A375 (cell line): ENCODE results near the gene GAS2L1. TPM values are rescaled to one million over a fixed set of nuclear protein-coding genes. Genes with fewer than 3 reads are reported as not detected.

ENCODE experiments used
- small RNA-seq: library from RNA; depleted of rRNA; stranded (forward); fragments of <200 nt; gene quantifications from one replicate; pipeline ENCODE3, GENCODE V24; 2014
- total RNA-seq: library from RNA; depleted of rRNA; stranded (reverse); fragments of >200 nt; shearing (Covaris generic); gene quantifications from 2 replicates; pipeline ENCODE4 v1.2.3, GENCODE V29; 2014; rRNA removed

Gene GAS2L1
- 7.9 and 11.0 TPM in 2 replicates for total RNA-seq

GRCh38 chr22:29306175-29306834, at the start of gene GAS2L1:
Gene GAS2L1 (plus strand): TSS chr22:29306650. CDS start chr22:29308106, 1,456 bp downstream.

GRCh38 chr22:29267858-29268510, 38.5 kb upstream of the GAS2L1 start, which contains the start of the genes EWSR1 and RHBDD3:
Gene EWSR1 (plus strand): TSS chr22:29268268. CDS start chr22:29268337, 69 bp downstream.
Gene RHBDD3 (minus strand): TSS chr22:29267981. CDS start chr22:29265626, 2,355 bp downstream.

GRCh38 chr22:29315286-29316140, 9.1 kb downstream of the GAS2L1 start, which contains the start of gene RASL10A:
Gene RASL10A (minus strand): TSS chr22:29315697. CDS start chr22:29315246, 451 bp downstream.

Small RNA genes lying within 50 kb of the gene (small RNA-seq; reads per million reads assigned to genes)
- not detected for gene MIR3653

Other genes with a start within 250 kb of the GAS2L1 start
- gene C22orf31, start 244.8 kb upstream of the GAS2L1 start, total RNA-seq = not detected in 2 replicates
- 1.6 and 1.7 TPM in 2 replicates for gene KREMEN1, start 233.6 kb upstream of the GAS2L1 start, total RNA-seq
- gene EMID1, start 100.8 kb upstream of the GAS2L1 start, total RNA-seq = 0.21 and 0.87 TPM in 2 replicates
- 16.2 and 27.1 TPM in 2 replicates for gene RHBDD3, start 38.7 kb upstream of the GAS2L1 start, total RNA-seq
- 284 and 302 TPM in 2 replicates for gene EWSR1, start 38.4 kb upstream of the GAS2L1 start, total RNA-seq
- 0.57 and 0.88 TPM in 2 replicates for gene RASL10A, start 9.0 kb downstream of the GAS2L1 start, total RNA-seq
- 56.7 and 61.7 TPM in 2 replicates for gene AP1B1, start 81.9 kb downstream of the GAS2L1 start, total RNA-seq
- gene RFPL1, start 131.9 kb downstream of the GAS2L1 start, total RNA-seq = not detected in 2 replicates
- not detected in 2 replicates for gene NEFH, start 173.6 kb downstream of the GAS2L1 start, total RNA-seq
- gene THOC5, start 247.1 kb downstream of the GAS2L1 start, total RNA-seq = 126 and 148 TPM in 2 replicates